Kidney glomerular epithelial cell (primary cell): ENCODE results near the gene ECI2.
"Not testable (repeated sequence)": the region's sequence is repeated elsewhere in the genome, so short reads cannot be mapped to it uniquely, and the experiment has no call there.

ENCODE experiments used
- DNase-seq: peaks from one replicate; lab custom pipeline; 2025; lab: John Stamatoyannopoulos, UW

Gene ECI2

GRCh38 chr6:4101298-4101697, 34.1 kb downstream of the ECI2 start:
- no peak for DNase-seq

GRCh38 chr6:4100655-4101054, 34.7 kb downstream of the ECI2 start:
- DNase-seq: no peak

- no peak for DNase-seq
These were observed 42.1 kb downstream of the ECI2 start for GRCh38 chr6:4093288-4093687.

- DNase-seq: no peak
These were observed 43.4 kb downstream of the ECI2 start for GRCh38 chr6:4091941-4092340.

GRCh38 chr6:4090043-4090442, 45.3 kb downstream of the ECI2 start:
- DNase-seq: not testable (repeated sequence)

- no peak for DNase-seq
These were observed 46.7 kb downstream of the ECI2 start for GRCh38 chr6:4088704-4089103.

GRCh38 chr6:4085332-4085700, 50.1 kb downstream of the ECI2 start:
- no peak for DNase-seq

GRCh38 chr6:4084444-4085331, 50.7 kb downstream of the ECI2 start:
- DNase-seq: no peak

- no peak for DNase-seq
These were observed 56.5 kb downstream of the ECI2 start, which contains the start of gene FAM217A for GRCh38 chr6:4078691-4079471. Gene FAM217A (minus strand): TSS chr6:4079137. CDS start chr6:4077414, 1,723 bp downstream.

- no peak for DNase-seq
These were observed 60.7 kb downstream of the ECI2 start for GRCh38 chr6:4074478-4075235.

- no peak for DNase-seq
These were observed 64.0 kb downstream of the ECI2 start for GRCh38 chr6:4071330-4071729.

GRCh38 chr6:4069199-4069598, 66.2 kb downstream of the ECI2 start:
- DNase-seq: no peak

- no peak for DNase-seq
These were observed 67.7 kb downstream of the ECI2 start for GRCh38 chr6:4067673-4068072.

GRCh38 chr6:4066029-4066755, 69.2 kb downstream of the ECI2 start:
- DNase-seq: no peak
